GM18498 (cell line): ENCODE data around the gene LYZL4.

Experiments
- ATAC-seq: cut with Tn5 transposase; IDR thresholded peaks from one replicate; pipeline ENCODE4 v1.9.1; 2021; ENCODE audit warnings: mild to moderate bottlenecking, moderate library complexity; ENCODE audit not compliant: unreplicated experiment

Gene LYZL4

GRCh38 chr3:42375121-42375800, 35.1 kb downstream of the LYZL4 start:
- no peak for ATAC-seq

- no peak for ATAC-seq
Measured at GRCh38 chr3:42371776-42372175, 38.6 kb downstream of the LYZL4 start.

- ATAC-seq, result no peak
Measured at GRCh38 chr3:42369832-42370231, 40.6 kb downstream of the LYZL4 start.

- no peak for ATAC-seq
Measured at GRCh38 chr3:42369304-42369703, 41.1 kb downstream of the LYZL4 start.

GRCh38 chr3:42368861-42369260, 41.5 kb downstream of the LYZL4 start:
- no peak for ATAC-seq

GRCh38 chr3:42367903-42368302, 42.5 kb downstream of the LYZL4 start:
- ATAC-seq, result no peak

- ATAC-seq, result no peak
Measured at GRCh38 chr3:42366550-42366949, 43.9 kb downstream of the LYZL4 start.

- ATAC-seq, result no peak
Measured at GRCh38 chr3:42357335-42357734, 53.1 kb downstream of the LYZL4 start.

GRCh38 chr3:42355612-42356011, 54.8 kb downstream of the LYZL4 start:
- ATAC-seq, result no peak

- ATAC-seq, result no peak
Measured at GRCh38 chr3:42353631-42354030, 56.8 kb downstream of the LYZL4 start.

- ATAC-seq, result no peak
Measured at GRCh38 chr3:42351207-42351606, 59.2 kb downstream of the LYZL4 start.

GRCh38 chr3:42349765-42350594, 60.4 kb downstream of the LYZL4 start:
- ATAC-seq, result no peak

- ATAC-seq, result no peak
Measured at GRCh38 chr3:42347928-42348327, 62.5 kb downstream of the LYZL4 start.
